Fibroblast of villous mesenchyme (primary cell): Measurements from ENCODE around the gene C1orf53. TPM values are rescaled to one million over a fixed set of nuclear protein-coding genes. Genes with fewer than 3 reads are reported as not detected.
A peak's percentile ranks its signal among the peaks of the same experiment; 100 is the strongest.
"Not testable (repeated sequence)": the region's sequence is repeated elsewhere in the genome, so short reads cannot be mapped to it uniquely, and the experiment has no call there.

Source experiments
- DNase-seq: peaks from one replicate; pipeline ENCODE4 v3.0.0-alpha.2; 2010; ENCODE audit warnings: low read depth
- H3K4me3 ChIP-seq: 2 replicates; pipeline ENCODE4 v1.5.1; 2011; ENCODE audit warnings: low read depth, mild to moderate bottlenecking, low read length
- CTCF ChIP-seq: IDR thresholded peaks from 2 replicates; pipeline ENCODE4 v1.5.1; 2012; ENCODE audit warnings: low read depth, mild to moderate bottlenecking, low read length; ENCODE audit not compliant: insufficient read depth
- total RNA-seq: library from RNA; depleted of rRNA; stranded (reverse); fragments of >200 nt; gene quantifications from 2 replicates; pipeline ENCODE4 v1.2.3, GENCODE V29; 2012

C1orf53 gene
- total RNA-seq, 1 donor, result 5.6 TPM

- H3K4me3 ChIP-seq, result no peak overlapping the region
- no peak for TF ChIP-seq CTCF
- no peak for DNase-seq
These were observed 46.8 kb downstream of the C1orf53 start for GRCh38 chr1:197948926-197949899.

GRCh38 chr1:197951089-197951488 is 48.7 kb downstream of the C1orf53 start:
- DNase-seq, result no peak
- TF ChIP-seq CTCF, result no peak
- no peak overlapping the region for H3K4me3 ChIP-seq

GRCh38 chr1:197951617-197952175 is 49.3 kb downstream of the C1orf53 start:
- H3K4me3 ChIP-seq, result no peak overlapping the region
- TF ChIP-seq CTCF, result no peak
- no peak for DNase-seq

- not testable (repeated sequence) for H3K4me3 ChIP-seq, DNase-seq
These were observed 51.0 kb downstream of the C1orf53 start for GRCh38 chr1:197953472-197953871.

GRCh38 chr1:197954718-197955418 is 52.4 kb downstream of the C1orf53 start:
- DNase-seq, result no peak
- H3K4me3 ChIP-seq, result no peak overlapping the region
- no peak for TF ChIP-seq CTCF

- DNase-seq, result peak; percentile 51
- TF ChIP-seq CTCF, result no peak
- H3K4me3 ChIP-seq, result no peak overlapping the region
These were observed 53.3 kb downstream of the C1orf53 start for GRCh38 chr1:197955486-197956394.

Other genes with a start within 250 kb of the C1orf53 start
- gene DENND1B, start 127.2 kb upstream of the C1orf53 start, total RNA-seq, result 16.8 and 21.6 TPM in 2 replicates
- under 0.01 TPM in 1 of 2 replicates, not detected in the other for gene LHX9, start 14.7 kb downstream of the C1orf53 start, total RNA-seq